Upper lobe of left lung (tissue), 4 donors: ENCODE measurements around the gene SPARCL1.

Source experiments
- CTCF ChIP-seq, 6 experiments: fragments of 450-650 bp in 4 of 6; fragments of 200-600 bp in 2 of 6; sonication (generic) in 2 of 6; IDR thresholded peaks; one replicate each; pipeline ENCODE4 v1.5.1; 2016 to 2019; ENCODE audit warnings: antibody characterized with exemption in 6 of 6
- POLR2A ChIP-seq, 4 donors: fragments of 450-650 bp; IDR thresholded peaks; one replicate each; pipeline ENCODE4 v1.5.1; 2016 to 2017; ENCODE audit warnings: antibody characterized with exemption in 4 of 4, mild to moderate bottlenecking in 2 of 4
- POLR2AphosphoS5 ChIP-seq, 2 donors: sonication (generic); formaldehyde crosslinking; IDR thresholded peaks; one replicate each; pipeline ENCODE4 v1.5.1; 2017; ENCODE audit warnings: antibody characterized with exemption in 2 of 2

DNA sequence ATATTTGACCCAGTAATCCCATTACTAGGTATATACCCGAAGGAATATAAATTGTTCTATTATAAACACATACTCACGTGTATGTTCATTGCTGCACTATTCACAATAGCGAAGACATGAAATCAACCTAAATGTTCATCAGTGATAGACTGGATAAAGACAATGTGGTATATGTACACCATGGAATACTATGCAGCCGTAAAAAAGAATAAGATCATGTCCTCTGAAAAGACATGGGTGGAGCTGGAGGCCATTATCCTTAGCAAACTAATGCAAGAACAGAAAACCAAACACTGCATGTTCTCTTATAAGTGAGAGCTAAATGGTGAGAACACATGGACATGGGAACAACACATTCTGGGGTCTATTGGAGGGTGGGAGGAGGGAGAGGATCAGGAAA, 70.3 kb downstream of the SPARCL1 start:
- no peak for TF ChIP-seq POLR2AphosphoS5 (IDR thresholded peaks at IDR 0.05)
- TF ChIP-seq CTCF (IDR thresholded peaks at IDR 0.05): no peak
- no peak for TF ChIP-seq POLR2A (IDR thresholded peaks at IDR 0.05)
